Lower lobe of right lung (tissue), 2 donors: ENCODE results near the gene KHNYN. TPM values are rescaled to one million over a fixed set of nuclear protein-coding genes. Genes with fewer than 3 reads are reported as not detected.
A peak's percentile ranks its signal among the peaks of the same experiment; 100 is the strongest.
"Not testable (repeated sequence)": the region's sequence is repeated elsewhere in the genome, so short reads cannot be mapped to it uniquely, and the experiment has no call there.

Experiments used
- ATAC-seq, 2 donors: fragments of 200-7000 bp; cut with Tn5 transposase; one replicate each; pipeline ENCODE4 v1.9.1; 2020 to 2022; ENCODE audit warnings: mild to moderate bottlenecking in 2 of 2, moderate library complexity in 2 of 2
- DNase-seq: peaks from one replicate; pipeline ENCODE4 v3.0.0-alpha.2; 2020
- H3K27ac ChIP-seq: fragments of 200-600 bp; one replicate; pipeline ENCODE4 v1.8.0; 2022
- H3K27me3 ChIP-seq: fragments of 200-600 bp; one replicate; pipeline ENCODE4 v1.8.0; 2022; ENCODE audit warnings: low read depth
- H3K36me3 ChIP-seq: fragments of 200-600 bp; one replicate; pipeline ENCODE4 v1.8.0; 2022; ENCODE audit warnings: mild to moderate bottlenecking
- H3K4me1 ChIP-seq: fragments of 200-600 bp; one replicate; pipeline ENCODE4 v1.8.0; 2022
- H3K4me3 ChIP-seq: fragments of 200-600 bp; one replicate; pipeline ENCODE4 v1.8.0; 2022; ENCODE audit warnings: mild to moderate bottlenecking
- H3K9me3 ChIP-seq: fragments of 200-600 bp; one replicate; pipeline ENCODE4 v1.8.0; 2022
- CTCF ChIP-seq: fragments of 200-600 bp; IDR thresholded peaks from one replicate; pipeline ENCODE4 v1.8.0; 2022; ENCODE audit warnings: antibody characterized with exemption, mild to moderate bottlenecking
- intact Hi-C: fragments of 100-400 bp; cut with DNase I; formaldehyde crosslinking; loops from one replicate; pipeline ENCODE4 v1.11.0; 2022
- total RNA-seq: library from RNA; stranded (reverse); fragmentation: NEBNext Ultra II Directional; extraction: Animal tissue kit (Norgen Biotek cat#: 25700); gene quantifications from one replicate; pipeline ENCODE4 v1.2.1, GENCODE V29; 2021
- donor health status: DM: no; HTN: yes; CAD: no; lungs with severe emphysema.

The KHNYN gene
- total RNA-seq, 1 donor from 2014 or later, result 61.4 TPM

- Histone ChIP-seq H3K9me3 (no peaks in the 10 kb centered on the region), H3K36me3 (no peaks in the 10 kb centered on the region)
- TF ChIP-seq CTCF, result no peak
Measured at GRCh38 chr14:24473211-24473610, 43.5 kb downstream of the KHNYN start.

GRCh38 chr14:24475261-24475660, 45.5 kb downstream of the KHNYN start:
- Histone ChIP-seq H3K4me3 (no peak overlapping the region), H3K27ac (no peak overlapping the region), H3K36me3 (no peaks in the 10 kb centered on the region), H3K27me3 (no peaks in the 10 kb centered on the region), H3K4me1 (no peaks in the 10 kb centered on the region), H3K9me3 (no peaks in the 10 kb centered on the region)
- ATAC-seq (no peak), DNase-seq (no peak)
- intact Hi-C loops, result no loop called here
- TF ChIP-seq CTCF, result no peak

More at GRCh38 chr14:24473211-24473610, 43.5 kb downstream of the KHNYN start:
- ATAC-seq, result no peak
- Histone ChIP-seq H3K4me1 (no peaks in the 10 kb centered on the region), H3K4me3 (no peak overlapping the region), H3K27me3 (no peaks in the 10 kb centered on the region), H3K27ac (no peak overlapping the region)
- no peak for DNase-seq
- intact Hi-C loops, result no loop called here

GRCh38 chr14:24479999-24480398, 50.2 kb downstream of the KHNYN start:
- intact Hi-C loops, DNase-seq: not testable (repeated sequence)

GRCh38 chr14:24481622-24482324, 52.0 kb downstream of the KHNYN start:
- ATAC-seq (peak; percentile 83 to 85), DNase-seq (peak; percentile 59)
- Histone ChIP-seq H3K4me3 (no peak overlapping the region), H3K4me1 (no peaks in the 10 kb centered on the region), H3K9me3 (no peaks in the 10 kb centered on the region), H3K27ac (no peak overlapping the region), H3K27me3 (no peaks in the 10 kb centered on the region), H3K36me3 (no peaks in the 10 kb centered on the region)
- TF ChIP-seq CTCF, result peak; percentile 49
- intact Hi-C loops, result no loop called here

More at GRCh38 chr14:24479999-24480398, 50.2 kb downstream of the KHNYN start:
- not testable (repeated sequence) for H3K27ac ChIP-seq, H3K9me3 ChIP-seq, H3K36me3 ChIP-seq, ATAC-seq, H3K27me3 ChIP-seq, H3K4me1 ChIP-seq, H3K4me3 ChIP-seq

- H3K4me1 ChIP-seq, H3K9me3 ChIP-seq, H3K27me3 ChIP-seq, DNase-seq, intact Hi-C loops, H3K27ac ChIP-seq, H3K4me3 ChIP-seq, H3K36me3 ChIP-seq: not testable (repeated sequence)
- peak; percentile 70 to 71 for ATAC-seq
Measured at GRCh38 chr14:24482699-24483303, 53.0 kb downstream of the KHNYN start.

- peak; percentile 16 to 48 for ATAC-seq
- H3K4me1 ChIP-seq, result no peaks in the 10 kb centered on the region
- intact Hi-C loops, result no loop called here
Measured at GRCh38 chr14:24483604-24484252, 54.0 kb downstream of the KHNYN start.

More at GRCh38 chr14:24483604-24484252, 54.0 kb downstream of the KHNYN start:
- Histone ChIP-seq H3K4me3 (no peak overlapping the region), H3K27ac (no peak overlapping the region), H3K27me3 (no peaks in the 10 kb centered on the region), H3K9me3 (no peaks in the 10 kb centered on the region), H3K36me3 (no peaks in the 10 kb centered on the region)
- TF ChIP-seq CTCF, result no peak
- no peak for DNase-seq

Other genes starting within 250 kb of the KHNYN start
- gene IPO4, start 241.1 kb upstream of the KHNYN start, total RNA-seq, result 18.3 TPM
- gene TM9SF1, start 234.5 kb upstream of the KHNYN start, total RNA-seq, result 48.9 TPM
- gene TSSK4, start 224.3 kb upstream of the KHNYN start, total RNA-seq, result 0.74 TPM
- 41.9 TPM for gene CHMP4A, start 216.5 kb upstream of the KHNYN start, total RNA-seq
- 13.3 TPM for gene MDP1, start 213.9 kb upstream of the KHNYN start, total RNA-seq
- 132 TPM for gene NEDD8, start 197.6 kb upstream of the KHNYN start, total RNA-seq
- 72.3 TPM for gene GMPR2, start 197.0 kb upstream of the KHNYN start, total RNA-seq
- gene TINF2, start 187.3 kb upstream of the KHNYN start, total RNA-seq, result 85.7 TPM
- gene TGM1, start 166.8 kb upstream of the KHNYN start, total RNA-seq, result 5.9 TPM
- gene RABGGTA, start 158.4 kb upstream of the KHNYN start, total RNA-seq, result 50.4 TPM
- 22.7 TPM for gene DHRS1, start 130.2 kb upstream of the KHNYN start, total RNA-seq
- 22.0 TPM for gene NOP9, start 130.1 kb upstream of the KHNYN start, total RNA-seq
- 16.4 TPM for gene CIDEB, start 122.0 kb upstream of the KHNYN start, total RNA-seq
- gene LTB4R2, start 119.8 kb upstream of the KHNYN start, total RNA-seq, result 5.9 TPM
- gene LTB4R, start 118.5 kb upstream of the KHNYN start, total RNA-seq, result 14.1 TPM
- 42.7 TPM for gene ADCY4, start 94.9 kb upstream of the KHNYN start, total RNA-seq
- 27.9 TPM for gene RIPK3, start 90.0 kb upstream of the KHNYN start, total RNA-seq
- 37.0 TPM for gene NFATC4, start 61.8 kb upstream of the KHNYN start, total RNA-seq
- gene NYNRIN, start 31.0 kb upstream of the KHNYN start, total RNA-seq, result 17.9 TPM
- 2.3 TPM for gene CBLN3, start 286 bp upstream of the KHNYN start, total RNA-seq
- 61.6 TPM for gene SDR39U1, start 12.8 kb downstream of the KHNYN start, total RNA-seq
- 2.4 TPM for gene CMA1, start 78.3 kb downstream of the KHNYN start, total RNA-seq
- gene CTSG, start 146.3 kb downstream of the KHNYN start, total RNA-seq, result 12.2 TPM
- gene GZMH, start 179.7 kb downstream of the KHNYN start, total RNA-seq, result 7.5 TPM
- 7.6 TPM for gene GZMB, start 204.2 kb downstream of the KHNYN start, total RNA-seq